ENCODE measurements around the gene WFIKKN2.

WFIKKN2 gene

GRCh38 chr17:50830352-50830751 is 5.0 kb upstream of the WFIKKN2 start:
- TF ChIP-seq CTCF (IDR thresholded peaks at IDR 0.05; ENCODE audit: insufficient read depth, low read length, missing control alignments), result no peak
- ChIA-PET POLR2A (interaction anchor here (2.3 kb wide), 1 partner anchor 36 kb away, joined by 12 read pairs; the partner anchor contains the start of gene TOB1), CTCF (interaction anchor here (1.1 to 17.2 kb wide), 8 partner anchors 9 to 279 kb away, joined by 3 to 516 read pairs (median 6); no protein-coding TSS in a partner anchor)
- DNase-seq (ENCODE audit: low read depth, low spot score), result no peak
- H3K4me3 ChIP-seq (ENCODE audit: low read depth, low read length), result no peak overlapping the region

- ChIA-PET POLR2A (interaction anchor here (2.3 kb wide), 1 partner anchor 35 kb away, joined by 12 read pairs; the partner anchor contains the start of gene TOB1), CTCF (interaction anchor here (1.1 to 17.2 kb wide), 8 partner anchors 8 to 280 kb away, joined by 3 to 516 read pairs (median 6); no protein-coding TSS in a partner anchor)
- TF ChIP-seq CTCF (IDR thresholded peaks at IDR 0.05; ENCODE audit: insufficient read depth, low read length, missing control alignments), result no peak
- no peak for DNase-seq (ENCODE audit: low read depth, low spot score)
- no peak overlapping the region for H3K4me3 ChIP-seq (ENCODE audit: low read depth, low read length)
Observed at GRCh38 chr17:50830994-50831393, 4.4 kb upstream of the WFIKKN2 start.

- POLR2A ChIA-PET, result interaction anchor here (2.3 kb wide), 1 partner anchor 34 kb away, joined by 12 read pairs; the partner anchor contains the start of gene TOB1
Observed at GRCh38 chr17:50831471-50831928, 3.9 kb upstream of the WFIKKN2 start.

GRCh38 chr17:50832267-50832863 is 3.0 kb upstream of the WFIKKN2 start:
- CTCF ChIA-PET, result interaction anchor here (1.7 to 17.2 kb wide), 4 partner anchors 11 to 49 kb away, joined by 6 to 516 read pairs (median 30); no protein-coding TSS in a partner anchor
- H3K4me3 ChIP-seq (ENCODE audit: low read depth, low read length), result no peak overlapping the region
- DNase-seq (ENCODE audit: low read depth, low spot score), result no peak
- POLR2A ChIA-PET, result no interaction called here
- TF ChIP-seq CTCF (IDR thresholded peaks at IDR 0.05; ENCODE audit: insufficient read depth, low read length, missing control alignments), result no peak

More at GRCh38 chr17:50831471-50831928, 3.9 kb upstream of the WFIKKN2 start:
- no peak for TF ChIP-seq CTCF (IDR thresholded peaks at IDR 0.05; ENCODE audit: insufficient read depth, low read length, missing control alignments)
- CTCF ChIA-PET, result interaction anchor here (1.4 to 17.2 kb wide), 5 partner anchors 10 to 49 kb away, joined by 4 to 516 read pairs (median 5); no protein-coding TSS in a partner anchor
- DNase-seq (ENCODE audit: low read depth, low spot score), result no peak
- H3K4me3 ChIP-seq (ENCODE audit: low read depth, low read length), result no peak overlapping the region

GRCh38 chr17:50832864-50833381 is 2.5 kb upstream of the WFIKKN2 start:
- CTCF ChIA-PET, result interaction anchor here (1.7 to 17.2 kb wide), 4 partner anchors 10 to 50 kb away, joined by 6 to 516 read pairs (median 30); no protein-coding TSS in a partner anchor
- no peak for DNase-seq (ENCODE audit: low read depth, low spot score)
- POLR2A ChIA-PET, result no interaction called here
- no peak for TF ChIP-seq CTCF (IDR thresholded peaks at IDR 0.05; ENCODE audit: insufficient read depth, low read length, missing control alignments)
- no peak overlapping the region for H3K4me3 ChIP-seq (ENCODE audit: low read depth, low read length)

All from AG04449 (cell line).